Gastrocnemius medialis (tissue), 4 donors: ENCODE data around the gene CAMSAP2.

Experiments
- CTCF ChIP-seq, 5 experiments: fragments of 450-650 bp in 3 of 5; fragments of 200-600 bp in 2 of 5; sonication (generic) in 2 of 5; IDR thresholded peaks in 4 of 5; conservative IDR thresholded peaks in 1 of 5; 1 replicate in 4 of 5; 2 replicates in 1 of 5; pipeline ENCODE4 v1.5.1; 2016 to 2019; ENCODE audit warnings: antibody characterized with exemption in 5 of 5, mild to moderate bottlenecking in 3 of 5, moderate library complexity in 3 of 5
- POLR2A ChIP-seq, 2 donors: fragments of 450-650 bp; IDR thresholded peaks; one replicate each; pipeline ENCODE4 v1.6.1; 2017; ENCODE audit warnings: antibody characterized with exemption in 2 of 2, mild to moderate bottlenecking in 2 of 2, moderate library complexity in 2 of 2

GRCh38 chr1:200731654-200732332 is 6.9 kb upstream of the CAMSAP2 start:
- no peak for TF ChIP-seq CTCF (IDR thresholded peaks at IDR 0.05 in 4 of 5, conservative IDR thresholded peaks at IDR 0.05 in 1 of 5)
- no peak for TF ChIP-seq POLR2A (IDR thresholded peaks at IDR 0.05)
